ENCODE results near the gene MED27. TPM values are rescaled to one million over a fixed set of nuclear protein-coding genes. Genes with fewer than 3 reads are reported as not detected.
A peak's percentile ranks its signal among the peaks of the same experiment; 100 is the strongest.

Gene MED27
- total and polyA plus RNA-seq, 2 of the 8 experiments (the other 6 are each of a cell fraction or from before 2014, with no cell fraction given) = 29.9 to 56.5 TPM

- peaks cover 6 to 12% (median 10%) of the 10 kb centered on the region in 4 experiments; a peak in 6 of 7 replicates for H3K4me1 ChIP-seq (replicated peaks in 1 of 4; ENCODE audit: control insufficient read depth in 3 of 4, insufficient read depth in 4 of 4, low read length in 3 of 4)
- no peak overlapping the region for H3K4ac ChIP-seq (replicated peaks; ENCODE audit: insufficient read length, low read depth, low read length)
- DNase-seq (ENCODE audit: low read depth in 1 of 2, low spot score in 2 of 2) (no peak), FAIRE-seq (no peak)
- no peak overlapping the region for H2AK5ac ChIP-seq (ENCODE audit: low read depth, low read length)
- H3K27me3 ChIP-seq (replicated peaks in 1 of 4; ENCODE audit: control insufficient read depth in 3 of 4, extremely low read depth in 1 of 4, insufficient read depth in 3 of 4, low read length in 3 of 4) = no peaks in the 10 kb centered on the region; a peak in 1 of 7 replicates
- 97% methylated on average over 12 of the region's 12 CpGs; no CpG with 5 or more reads in 1 of the 2 experiments for WGBS, 2 experiments (ENCODE audit: extremely low coverage in 1 of 2, insufficient coverage in 1 of 2, insufficient read length in 1 of 2, insufficient replicate concordance in 2 of 2, low coverage in 1 of 2, low lambda C conversion rate in 2 of 2, missing lambda C conversion rate in 1 of 2)
- H3K56ac ChIP-seq (replicated peaks; ENCODE audit: insufficient read length, low read depth, low read length) = no peak overlapping the region
- no peak overlapping the region for H2BK5ac ChIP-seq (ENCODE audit: low read depth, low read length)
- no peak overlapping the region for H2BK12ac ChIP-seq (ENCODE audit: low read depth, low read length)
- H4K20me1 ChIP-seq (replicated peaks in 1 of 2; ENCODE audit: control insufficient read depth in 1 of 2, insufficient read depth in 2 of 2, low read length in 2 of 2) = no peaks in the 10 kb centered on the region
- no peak overlapping the region for H4K91ac ChIP-seq (replicated peaks; ENCODE audit: insufficient read length, low read length)
- H3K4me2 ChIP-seq (ENCODE audit: insufficient read depth in 1 of 2, low read depth in 2 of 2, low read length in 2 of 2) = 0 out of 4 replicates have a peak overlapping the region, but pooled peaks of 1 of the 2 experiments have one; percentile 62
- H3K9ac ChIP-seq (replicated peaks in 1 of 4; ENCODE audit: extremely low read depth in 1 of 4, low read depth in 3 of 4, low read length in 3 of 4) = no peak overlapping the region
- H2BK20ac ChIP-seq (ENCODE audit: low read length) = no peak overlapping the region
- H2AFZ ChIP-seq (ENCODE audit: low read length) = no peak overlapping the region
- no peaks in the 10 kb centered on the region for H3K9me3 ChIP-seq (ENCODE audit: insufficient read depth in 2 of 2, low read depth in 1 of 2, low read length in 1 of 2)
- no peak overlapping the region for H4K5ac ChIP-seq (ENCODE audit: insufficient read length, low read depth, low read length)
- no peaks in the 10 kb centered on the region for H3K79me2 ChIP-seq (ENCODE audit: control insufficient read depth in 1 of 2, insufficient read depth in 2 of 2, low read length in 2 of 2)
- no peak overlapping the region for H4K8ac ChIP-seq (ENCODE audit: extremely low read depth, insufficient read depth, low read length)
- no peak overlapping the region for H3K27ac ChIP-seq (ENCODE audit: low read depth, low read length)
- H2BK120ac ChIP-seq (replicated peaks; ENCODE audit: low read depth, low read length) = no peak overlapping the region
- no peak overlapping the region for H3K14ac ChIP-seq (ENCODE audit: insufficient read length)
- H2BK15ac ChIP-seq (ENCODE audit: low read length) = no peak overlapping the region
- H3K23ac ChIP-seq (ENCODE audit: insufficient read length) = no peak overlapping the region
- TF ChIP-seq, protein P1, sequence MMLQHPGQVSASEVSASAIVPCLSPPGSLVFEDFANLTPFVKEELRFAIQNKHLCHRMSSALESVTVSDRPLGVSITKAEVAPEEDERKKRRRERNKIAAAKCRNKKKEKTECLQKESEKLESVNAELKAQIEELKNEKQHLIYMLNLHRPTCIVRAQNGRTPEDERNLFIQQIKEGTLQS (IDR thresholded peaks at IDR 0.05; ENCODE audit: insufficient read depth, low read depth, low read length) = no peak
- TF ChIP-seq SAP30 (IDR thresholded peaks at IDR 0.05; ENCODE audit: insufficient read depth, insufficient replicate concordance, low read length) = no peak
- no peak for TF ChIP-seq POLR2AphosphoS5 (IDR thresholded peaks at IDR 0.05; ENCODE audit: low read depth, low read length)
- TF ChIP-seq POLR2A (IDR thresholded peaks at IDR 0.05; ENCODE audit: control extremely low read depth in 1 of 2, low read depth in 2 of 2, low read length in 2 of 2) = no peak
- no peak overlapping the region for H3K4me3 ChIP-seq (ENCODE audit: extremely low read depth in 1 of 4, insufficient read depth in 2 of 4, low read depth in 3 of 4, low read length in 4 of 4)
- no peak overlapping the region for H3K18ac ChIP-seq (ENCODE audit: extremely low read depth, low read length)
- H3K36me3 ChIP-seq (ENCODE audit: control insufficient read depth in 2 of 4, insufficient read depth in 4 of 4, low read length in 3 of 4) = no peaks in the 10 kb centered on the region
- CTCF ChIA-PET (ENCODE audit: partially characterized antibody) = interaction anchor here (0.6 to 2.3 kb wide), 20 partner anchors 10 to 389 kb away, joined by 3 to 16 read pairs (median 3); no protein-coding TSS in a partner anchor
- H3K79me1 ChIP-seq (ENCODE audit: low read depth, low read length) = no peaks in the 10 kb centered on the region; the same call in 1 of the 2 replicates
- POLR2A ChIA-PET (ENCODE audit: partially characterized antibody) = no interaction called here
- no peaks in the 10 kb centered on the region for H3K23me2 ChIP-seq (ENCODE audit: low read depth, low read length)
These were observed 209.5 kb downstream of the MED27 start for GRCh38 chr9:131870156-131870555.
